K562 (cell line): ENCODE measurements around the gene LENG8. TPM values are rescaled to one million over a fixed set of nuclear protein-coding genes. Genes with fewer than 3 reads are reported as not detected.

ENCODE experiments used
- ATAC-seq: fragments of 200-7000 bp; cut with Tn5 transposase; 3 replicates; pipeline ENCODE4 v1.9.1; 2020; ENCODE audit warnings: moderate library complexity
- BruUV-seq: library from RNA; stranded (reverse); fragments of 400-500 nt; replicated peaks from 2 replicates; lab custom pipeline; 2021; lab: Mats Ljungman, UMichigan
- CTCF ChIA-PET: fragments of 300-600 bp; formaldehyde crosslinking; extraction: SDS; loops from one replicate; lab custom pipeline; 2021; ENCODE audit warnings: low intra/inter-chr PET ratio; lab: Yijun Ruan, JAX
- POLR2A ChIA-PET: fragments of 300-600, 350-650 bp; sonication (Branson Sonifier 250); formaldehyde crosslinking; extraction: SDS; loops from one replicate; lab custom pipeline; 2021; ENCODE audit warnings: antibody characterized with exemption, inconsistent platforms; lab: Yijun Ruan, JAX
- DNase-seq, 4 experiments: peaks; one replicate each; pipeline versions ENCODE4 v3.0.0 to v3.0.0-alpha.2; 2011 to 2018; ENCODE audit warnings: low spot score in 3 of 4, mixed read lengths in 3 of 4; ENCODE audit errors: extremely low read depth in 1 of 4
- FAIRE-seq: peaks from 2 replicates; lab custom pipeline; 2011; peaks lifted over from hg19 to GRCh38; lab: Jason Lieb, UNC
- H2AFZ ChIP-seq: 2 replicates; pipeline ENCODE4 v1.6.0; 2011; ENCODE audit warnings: low read depth, low read length, control low read depth, inconsistent platforms
- H3K27ac ChIP-seq: fragments of 200-600 bp; 3 replicates; pipeline ENCODE4 v1.8.0; 2011; ENCODE audit warnings: low read depth, mild to moderate bottlenecking, control low read depth, inconsistent platforms, low read length, moderate library complexity, mixed read lengths; ENCODE audit errors: extremely low read depth
- H3K27me3 ChIP-seq, 2 experiments: fragments of 300-600 bp in 1 of 2; 2 replicates in 1 of 2; 3 replicates in 1 of 2; pipeline versions ENCODE4 v1.6.0 to v1.8.0; 2011; ENCODE audit warnings: inconsistent platforms in 2 of 2, low read length in 2 of 2, mild to moderate bottlenecking in 1 of 2, mixed read lengths in 1 of 2, moderate library complexity in 1 of 2; ENCODE audit not compliant: control insufficient read depth in 2 of 2, insufficient read depth in 2 of 2
- H3K36me3 ChIP-seq: fragments of 300-600 bp; 3 replicates; pipeline ENCODE4 v1.8.0; 2011; ENCODE audit warnings: mild to moderate bottlenecking, low read length, inconsistent platforms; ENCODE audit not compliant: control insufficient read depth, insufficient read depth
- H3K4me1 ChIP-seq, 2 experiments: fragments of 200-600 bp in 1 of 2; replicated peaks in 1 of 2; 2 replicates in 1 of 2; 3 replicates in 1 of 2; pipeline versions ENCODE4 v1.5.1 to v1.8.0; 2011; ENCODE audit warnings: inconsistent platforms in 2 of 2, low read length in 2 of 2, mild to moderate bottlenecking in 1 of 2, mixed read lengths in 1 of 2, moderate library complexity in 1 of 2; ENCODE audit not compliant: control insufficient read depth in 2 of 2, insufficient read depth in 2 of 2
- H3K4me2 ChIP-seq: 2 replicates; pipeline ENCODE4 v1.6.1; 2011; ENCODE audit warnings: low read length, control low read depth, inconsistent platforms, mixed read lengths; ENCODE audit not compliant: insufficient read depth
- H3K4me3 ChIP-seq: fragments of 200-600 bp; sonication (generic), shearing (Covaris generic); 2 replicates; pipeline ENCODE4 v1.5.1; 2016; ENCODE audit warnings: control low read depth, inconsistent platforms
- H3K79me2 ChIP-seq: fragments of 200-600 bp; 3 replicates; pipeline ENCODE4 v1.8.0; 2011; ENCODE audit warnings: low read length, inconsistent platforms; ENCODE audit not compliant: control insufficient read depth, insufficient read depth
- H3K9ac ChIP-seq, 2 experiments: 2 replicates each; pipeline versions ENCODE4 v1.6.0 to v1.6.1; 2011; ENCODE audit warnings: low read depth in 2 of 2, low read length in 2 of 2, control low read depth in 1 of 2, inconsistent platforms in 1 of 2, mild to moderate bottlenecking in 1 of 2, mixed read lengths in 1 of 2; ENCODE audit not compliant: insufficient read depth in 1 of 2
- H3K9me1 ChIP-seq: one replicate; pipeline ENCODE4 v1.6.0; 2011; ENCODE audit warnings: inconsistent platforms, mild to moderate bottlenecking, low read length, moderate library complexity; ENCODE audit not compliant: control insufficient read depth, insufficient read depth
- H3K9me3 ChIP-seq: replicated peaks from 2 replicates; pipeline ENCODE4 v1.5.1; 2011; ENCODE audit warnings: low read depth, low read length, inconsistent platforms; ENCODE audit not compliant: control insufficient read depth, insufficient read depth
- H4K20me1 ChIP-seq: replicated peaks from 2 replicates; pipeline ENCODE4 v1.6.1; 2011; ENCODE audit warnings: low read length, inconsistent platforms, mixed read lengths; ENCODE audit not compliant: control insufficient read depth, insufficient read depth
- KDM5B ChIP-seq: fragments of 200-600 bp; sonication (generic); IDR thresholded peaks from 2 replicates; pipeline ENCODE4 v1.6.1; 2012; ENCODE audit warnings: low read depth, mild to moderate bottlenecking, moderate library complexity, low read length, control low read depth, inconsistent platforms; ENCODE audit not compliant: insufficient replicate concordance
- MCM7 ChIP-seq, 2 experiments: fragments of 450-650 bp; IDR thresholded peaks; 2 replicates each; pipeline ENCODE4 v1.6.1; 2016 to 2018
- POLR2G ChIP-seq: fragments of 200-400 bp; formaldehyde crosslinking; IDR thresholded peaks from 2 replicates; pipeline ENCODE4 v1.6.1; 2017; ENCODE audit warnings: low read depth, mild to moderate bottlenecking, antibody characterized with exemption, low read length, moderate library complexity
- ZNF778 ChIP-seq: fragments of 450-650 bp; formaldehyde crosslinking; IDR thresholded peaks from 2 replicates; pipeline ENCODE4 v1.4.0; 2020; ENCODE audit warnings: mild to moderate bottlenecking, moderate library complexity
- ZNF79 ChIP-seq: fragments of 250-450 bp; sonication (Bioruptor Pico); IDR thresholded peaks from 2 replicates; pipeline ENCODE4 v1.4.0; 2020; ENCODE audit warnings: low read depth, mild to moderate bottlenecking, moderate library complexity
- WGBS: fragments of 100-300 bp; shearing (Covaris generic); methylation state at CpG from one replicate; pipeline ENCODE4 v1.1.6; 2016; ENCODE audit warnings: low coverage, mixed read lengths; ENCODE audit not compliant: insufficient coverage; ENCODE audit errors: missing lambda C conversion rate; 5-methylcytosine and 5-hydroxymethylcytosine counted together
- in situ Hi-C: fragments of 300-500 bp; cut with MboI; formaldehyde crosslinking; loops from 4 replicates; pipeline ENCODE4 v1.15.0; 2018; ENCODE audit warnings: inconsistent platforms, mixed read lengths
- intact Hi-C: fragments of 100-400 bp; cut with micrococcal nuclease; formaldehyde crosslinking; loops from 2 replicates; pipeline ENCODE4 v1.14.2; 2022
- polyA plus RNA-seq, 8 experiments: library from polyadenylated mRNA; depleted of rRNA in 4 of 8; stranded (reverse) in 5 of 8; unstranded in 3 of 8; fragments of >200 nt; fragmentation: Nextera tagmentation in 2 of 8; fragmentation: Illumina TruSeq in 1 of 8; extraction: Ambion mirVana in 2 of 8; extraction: Trizol in 1 of 8; gene quantifications; 2 replicates each; pipeline versions ENCODE4 v1.2.1 to v1.2.3, GENCODE V29; 2011 to 2014; ENCODE audit warnings: inconsistent platforms in 1 of 8, missing spikeins in 1 of 8
- total RNA-seq, 7 experiments: library from RNA; depleted of rRNA in 6 of 7; stranded (reverse); fragments of >200 nt in 6 of 7; fragmentation: Illumina TruSeq in 2 of 7; extraction: Trizol in 2 of 7; gene quantifications; 2 replicates each; pipeline versions ENCODE4 v1.2.1 to v1.2.3, GENCODE V29; 2011 to 2021; ENCODE audit warnings: low replicate concordance in 1 of 7

LENG8 gene
- total and polyA plus RNA-seq, 9 of the 15 experiments (the other 6 are each of a cell fraction or from before 2014, with no cell fraction given): 0.74 to 146 (median 28.1) TPM

DNA sequence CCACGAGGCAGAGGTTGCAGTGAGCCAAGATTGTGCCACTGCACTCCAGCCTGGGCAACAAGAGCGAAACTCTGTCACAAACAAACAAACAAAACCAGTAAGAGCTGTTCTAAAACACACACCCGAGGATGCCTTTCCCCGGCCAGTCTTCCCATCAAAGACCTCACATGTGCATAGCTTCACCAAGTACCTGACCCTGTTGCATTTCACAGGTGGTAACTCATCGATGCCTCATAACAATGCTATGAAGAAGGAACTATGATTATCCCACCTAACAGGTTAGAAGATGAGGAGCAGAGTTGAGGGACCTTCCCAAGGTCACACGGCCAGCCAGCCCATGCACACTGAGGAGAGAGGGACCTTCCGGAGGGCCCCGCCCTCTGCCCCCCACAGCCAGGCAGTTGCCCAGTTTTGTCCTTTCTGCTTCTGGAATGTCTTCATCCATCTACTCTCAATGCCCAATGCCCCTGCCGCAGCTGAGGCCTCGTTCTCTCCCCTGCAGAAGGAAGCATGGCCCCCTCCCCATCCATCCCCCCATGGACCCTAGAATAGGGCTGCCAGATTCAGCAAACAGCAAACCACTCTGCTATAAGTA lies 16.8 kb upstream of the LENG8 start:
- Histone ChIP-seq H2AFZ (no peak overlapping the region), H3K27ac (no peak overlapping the region), H3K27me3 (peaks cover 0 to 11% of the 10 kb centered on the region in 2 experiments; a peak in 2 of 5 replicates), H3K9me1 (no peaks in the 10 kb centered on the region), H4K20me1 (peaks cover 5% of the 10 kb centered on the region; the same call in 1 of the 2 replicates), H3K36me3 (no peaks in the 10 kb centered on the region), H3K9ac (no peak overlapping the region), H3K4me1 (peaks cover 0 to 42% of the 10 kb centered on the region in 2 experiments; a peak in 2 of 5 replicates), H3K79me2 (no peaks in the 10 kb centered on the region), H3K9me3 (no peaks in the 10 kb centered on the region), H3K4me2 (no peak overlapping the region), H3K4me3 (no peak overlapping the region)
- 39% methylated on average over 8 of the region's 10 CpGs for WGBS
- ATAC-seq (no peak), FAIRE-seq (no peak), DNase-seq (no peak)
- in situ Hi-C loops (no loop called here), intact Hi-C loops (no loop called here)
- ChIA-PET POLR2A (interaction anchor here (1.3 to 1.6 kb wide), 2 partner anchors 9 to 16 kb away, joined by 3 to 5 read pairs; partner anchors contain the start of gene LENG8), CTCF (no interaction called here)
- no TSS peak for BruUV-seq
- peak; percentile 45 for TF ChIP-seq POLR2G
- no peak for TF ChIP-seq ZNF79 (CRISPR knock-in tag)
- TF ChIP-seq MCM7 (IDR thresholded peaks at IDR 0.05): no peak

DNA sequence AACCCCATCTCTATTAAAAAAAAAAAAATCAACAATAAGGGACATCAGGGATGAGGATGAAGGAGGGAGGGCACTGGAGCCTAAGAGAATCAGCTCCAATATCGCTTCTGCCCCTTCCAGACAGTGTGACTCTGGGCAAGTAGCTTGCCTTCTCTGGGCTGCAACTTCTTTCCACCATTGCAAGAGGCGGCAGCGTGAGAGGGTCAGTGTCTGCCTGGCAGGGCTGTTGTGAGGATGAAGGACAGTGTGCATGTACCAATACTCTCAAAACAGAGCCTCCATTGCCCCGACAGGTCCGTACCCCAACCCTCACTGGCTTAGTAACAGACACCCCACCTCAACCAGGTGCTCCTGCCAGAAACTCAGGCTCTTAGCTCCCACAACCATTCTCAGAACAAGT lies 15.3 kb upstream of the LENG8 start:
- Histone ChIP-seq H3K36me3 (peaks cover 1% of the 10 kb centered on the region; the same call in 1 of the 3 replicates), H3K27me3 (peaks cover 0 to 5% of the 10 kb centered on the region in 2 experiments; a peak in 1 of 5 replicates), H3K27ac (no peak overlapping the region), H3K9me3 (no peaks in the 10 kb centered on the region), H3K4me1 (peaks cover 0 to 42% of the 10 kb centered on the region in 2 experiments; a peak in 2 of 5 replicates), H4K20me1 (peaks cover 5% of the 10 kb centered on the region; the same call in 1 of the 2 replicates), H3K79me2 (peaks cover under 1% of the 10 kb centered on the region; the same call in 1 of the 3 replicates), H3K9me1 (no peaks in the 10 kb centered on the region), H2AFZ (no peak overlapping the region), H3K4me2 (no peak overlapping the region), H3K9ac (no peak overlapping the region), H3K4me3 (no peak overlapping the region)
- POLR2A ChIA-PET: interaction anchor here (1.2 to 1.5 kb wide), 2 partner anchors 12 to 15 kb away, joined by 4 to 6 read pairs; partner anchors contain the start of gene LENG8
- in situ Hi-C loops (no loop called here), intact Hi-C loops (no loop called here)
- CTCF ChIA-PET: no interaction called here
- DNase-seq (no peak), FAIRE-seq (no peak), ATAC-seq (no peak)
- 67% methylated on average over 5 of the region's 5 CpGs for WGBS
- BruUV-seq: no TSS peak
- TF ChIP-seq KDM5B (peak; percentile 11), ZNF778 (CRISPR knock-in tag) (no peak)
